ENCODE results near the gene RLBP1. TPM values are rescaled to one million over a fixed set of nuclear protein-coding genes. Genes with fewer than 3 reads are reported as not detected.

Gene RLBP1
- total and polyA plus RNA-seq, 2 of the 13 experiments (the other 11 are each of a cell fraction or from before 2014, with no cell fraction given), result 0.07 TPM; not detected in 1

GRCh38 chr15:89161666-89162065 is 59.7 kb downstream of the RLBP1 start:
- no peak overlapping the region for H3K27ac ChIP-seq (ENCODE audit: extremely low read length, insufficient read depth, low read length)
- no peak overlapping the region for H3K9ac ChIP-seq (ENCODE audit: insufficient read depth, low read depth, low read length)
- peaks cover 3 to 26% of the 10 kb centered on the region in 2 experiments; a peak in 3 of 5 replicates for H3K36me3 ChIP-seq (replicated peaks in 1 of 2; ENCODE audit: control insufficient read depth in 1 of 2, insufficient read depth in 2 of 2, low read length in 2 of 2)
- H3K79me2 ChIP-seq (ENCODE audit: insufficient read depth, low read length), result no peaks in the 10 kb centered on the region
- H3K27me3 ChIP-seq (ENCODE audit: control insufficient read depth in 1 of 2, insufficient read depth in 2 of 2, low read length in 2 of 2), result no peaks in the 10 kb centered on the region
- H3K4me2 ChIP-seq (ENCODE audit: low read depth, low read length), result no peak overlapping the region
- WGBS (ENCODE audit: low lambda C conversion rate), result 53% methylated on average over 2 of the region's 3 CpGs
- in situ Hi-C loops (cut with HindIII; ENCODE audit: extremely low pct_ligation_motif_present, low pct_unique_long_range_greater_than_20kb) (no loop called here), intact Hi-C loops (cut with micrococcal nuclease; ENCODE audit: unreplicated experiment) (no loop called here)
- no peak for ATAC-seq
- BruUV-seq (replicated peaks), result no TSS peak
- H4K20me1 ChIP-seq (ENCODE audit: insufficient read depth, low read length), result no peaks in the 10 kb centered on the region
- ChIA-PET CTCF (ENCODE audit: low intra/inter-chr PET ratio, low total read pairs) (no interaction called here), POLR2A (interaction anchor here (0.9 to 1.2 kb wide), 2 partner anchors 23 to 32 kb away, joined by 3 read pairs; no protein-coding TSS in a partner anchor)
- peaks cover 51% of the 10 kb centered on the region for H3K4me1 ChIP-seq (ENCODE audit: insufficient read depth, low read length)
- H3K4me3 ChIP-seq (replicated peaks in 1 of 3; ENCODE audit: insufficient read depth in 1 of 3, low read depth in 2 of 3, low read length in 3 of 3), result no peak overlapping the region
- TF ChIP-seq, protein P1, sequence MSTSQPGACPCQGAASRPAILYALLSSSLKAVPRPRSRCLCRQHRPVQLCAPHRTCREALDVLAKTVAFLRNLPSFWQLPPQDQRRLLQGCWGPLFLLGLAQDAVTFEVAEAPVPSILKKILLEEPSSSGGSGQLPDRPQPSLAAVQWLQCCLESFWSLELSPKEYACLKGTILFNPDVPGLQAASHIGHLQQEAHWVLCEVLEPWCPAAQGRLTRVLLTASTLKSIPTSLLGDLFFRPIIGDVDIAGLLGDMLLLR (CRISPR knock-in tag; IDR thresholded peaks at IDR 0.05), result no peak
- TF ChIP-seq PHF5A (CRISPR knock-in tag; IDR thresholded peaks at IDR 0.05; ENCODE audit: low read depth, unreplicated experiment) (no peak), ZNF510 (CRISPR knock-in tag; IDR thresholded peaks at IDR 0.05; ENCODE audit: low read depth) (no peak), FUBP1 (CRISPR knock-in tag; IDR thresholded peaks at IDR 0.05; ENCODE audit: borderline replicate concordance) (no peak), AGO2 (optimal IDR thresholded peaks at IDR 0.05; ENCODE audit: low read depth, low read length) (no peak), NR2F6 (IDR thresholded peaks at IDR 0.05) (no peak), NR2F6 (CRISPR knock-in tag; IDR thresholded peaks at IDR 0.05) (no peak), MAFK (conservative IDR thresholded peaks at IDR 0.05 in 1 of 2, IDR thresholded peaks at IDR 0.05 in 1 of 2; ENCODE audit: low read length in 2 of 2) (no peak), ZNF230 (CRISPR knock-in tag; IDR thresholded peaks at IDR 0.05) (no peak), TBX3 (IDR thresholded peaks at IDR 0.05; ENCODE audit: borderline replicate concordance) (no peak), TGIF2 (CRISPR knock-in tag; IDR thresholded peaks at IDR 0.05) (no peak), CBX5 (CRISPR knock-in tag; IDR thresholded peaks at IDR 0.05; ENCODE audit: borderline replicate concordance) (no peak)
- TF ChIP-seq, protein P2, sequence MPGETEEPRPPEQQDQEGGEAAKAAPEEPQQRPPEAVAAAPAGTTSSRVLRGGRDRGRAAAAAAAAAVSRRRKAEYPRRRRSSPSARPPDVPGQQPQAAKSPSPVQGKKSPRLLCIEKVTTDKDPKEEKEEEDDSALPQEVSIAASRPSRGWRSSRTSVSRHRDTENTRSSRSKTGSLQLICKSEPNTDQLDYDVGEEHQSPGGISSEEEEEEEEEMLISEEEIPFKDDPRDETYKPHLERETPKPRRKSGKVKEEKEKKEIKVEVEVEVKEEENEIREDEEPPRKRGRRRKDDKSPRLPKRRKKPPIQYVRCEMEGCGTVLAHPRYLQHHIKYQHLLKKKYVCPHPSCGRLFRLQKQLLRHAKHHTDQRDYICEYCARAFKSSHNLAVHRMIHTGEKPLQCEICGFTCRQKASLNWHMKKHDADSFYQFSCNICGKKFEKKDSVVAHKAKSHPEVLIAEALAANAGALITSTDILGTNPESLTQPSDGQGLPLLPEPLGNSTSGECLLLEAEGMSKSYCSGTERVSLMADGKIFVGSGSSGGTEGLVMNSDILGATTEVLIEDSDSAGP (CRISPR knock-in tag; IDR thresholded peaks at IDR 0.05; ENCODE audit: borderline replicate concordance), result no peak
- TF ChIP-seq, protein P3, sequence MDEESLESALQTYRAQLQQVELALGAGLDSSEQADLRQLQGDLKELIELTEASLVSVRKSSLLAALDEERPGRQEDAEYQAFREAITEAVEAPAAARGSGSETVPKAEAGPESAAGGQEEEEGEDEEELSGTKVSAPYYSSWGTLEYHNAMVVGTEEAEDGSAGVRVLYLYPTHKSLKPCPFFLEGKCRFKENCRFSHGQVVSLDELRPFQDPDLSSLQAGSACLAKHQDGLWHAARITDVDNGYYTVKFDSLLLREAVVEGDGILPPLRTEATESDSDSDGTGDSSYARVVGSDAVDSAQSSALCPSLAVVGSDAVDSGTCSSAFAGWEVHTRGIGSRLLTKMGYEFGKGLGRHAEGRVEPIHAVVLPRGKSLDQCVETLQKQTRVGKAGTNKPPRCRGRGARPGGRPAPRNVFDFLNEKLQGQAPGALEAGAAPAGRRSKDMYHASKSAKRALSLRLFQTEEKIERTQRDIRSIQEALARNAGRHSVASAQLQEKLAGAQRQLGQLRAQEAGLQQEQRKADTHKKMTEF (CRISPR knock-in tag; IDR thresholded peaks at IDR 0.05), result no peak
- no peak for FAIRE-seq
- no peak overlapping the region for H2AFZ ChIP-seq (ENCODE audit: low read length)
- DNase-seq (ENCODE audit: low spot score), result peak; percentile 44
- no peaks in the 10 kb centered on the region for H3K9me3 ChIP-seq (ENCODE audit: low read length)

All from HepG2 (cell line).